Tibial nerve (tissue), 4 donors: ENCODE data around the gene TTC6.

Experiments
- CTCF ChIP-seq, 5 experiments: fragments of 200-600 bp in 3 of 5; fragments of 450-650 bp in 2 of 5; sonication (generic) in 3 of 5; IDR thresholded peaks; one replicate each; pipeline ENCODE4 v1.5.1; 2016 to 2019; ENCODE audit warnings: antibody characterized with exemption in 5 of 5, mild to moderate bottlenecking in 3 of 5, moderate library complexity in 2 of 5
- EP300 ChIP-seq, 2 donors: sonication (generic); formaldehyde crosslinking; IDR thresholded peaks; one replicate each; pipeline ENCODE4 v1.6.1; 2017; ENCODE audit warnings: antibody characterized with exemption in 2 of 2, mild to moderate bottlenecking in 1 of 2
- POLR2A ChIP-seq, 2 donors: fragments of 450-650 bp; IDR thresholded peaks; one replicate each; pipeline ENCODE4 v1.6.1; 2017; ENCODE audit warnings: antibody characterized with exemption in 2 of 2, mild to moderate bottlenecking in 2 of 2, moderate library complexity in 2 of 2

- TF ChIP-seq POLR2A (IDR thresholded peaks at IDR 0.05) (no peak), CTCF (IDR thresholded peaks at IDR 0.05) (no peak), EP300 (IDR thresholded peaks at IDR 0.05) (no peak)
Measured at GRCh38 chr14:37585971-37586796, 9.2 kb upstream of the TTC6 start.
